Liver (tissue), 3 donors: ENCODE data around the gene COG7.

Experiments used
- FOXA1 ChIP-seq: IDR thresholded peaks from 2 replicates; pipeline ENCODE4 v1.6.1; 2016; ENCODE audit warnings: antibody characterized with exemption
- FOXA2 ChIP-seq: IDR thresholded peaks from 2 replicates; pipeline ENCODE4 v1.6.1; 2016; ENCODE audit warnings: antibody characterized with exemption
- GABPA ChIP-seq, 2 donors: IDR thresholded peaks in 1 of 2; conservative IDR thresholded peaks in 1 of 2; 2 replicates each; pipeline ENCODE4 v1.6.1; 2016; ENCODE audit warnings: antibody characterized with exemption in 2 of 2, mild to moderate bottlenecking in 1 of 2, moderate library complexity in 1 of 2
- JUND ChIP-seq, 2 donors: IDR thresholded peaks; 2 replicates each; pipeline ENCODE4 v1.6.1; 2016; ENCODE audit warnings: antibody characterized with exemption in 2 of 2
- RAD21 ChIP-seq, 2 donors: IDR thresholded peaks; 2 replicates each; pipeline ENCODE4 v1.6.1; 2016; ENCODE audit warnings: antibody characterized with exemption in 2 of 2, mild to moderate bottlenecking in 2 of 2
- RXRA ChIP-seq, 2 donors: IDR thresholded peaks; 2 replicates each; pipeline ENCODE4 v1.6.1; 2017 to 2018; ENCODE audit warnings: antibody characterized with exemption in 2 of 2, mild to moderate bottlenecking in 1 of 2
- SP1 ChIP-seq: IDR thresholded peaks from 2 replicates; pipeline ENCODE4 v1.6.1; 2018; ENCODE audit warnings: antibody characterized with exemption, mild to moderate bottlenecking
- TAF1 ChIP-seq: conservative IDR thresholded peaks from 2 replicates; pipeline ENCODE4 v1.6.1; 2016; ENCODE audit warnings: antibody characterized with exemption, mild to moderate bottlenecking
- YY1 ChIP-seq: IDR thresholded peaks from 2 replicates; pipeline ENCODE4 v1.6.1; 2016; ENCODE audit warnings: antibody characterized with exemption, mild to moderate bottlenecking
- TF ChIP-seq, protein P1 (sequence below): fragments of 150-350 bp; IDR thresholded peaks from 2 replicates; pipeline ENCODE4 v1.5.1; 2017; ENCODE audit warnings: improper control_type of control experiment, low read depth, low read length; ENCODE audit not compliant: missing input control
- TF ChIP-seq, protein P2 (sequence below): IDR thresholded peaks from 2 replicates; pipeline ENCODE4 v1.6.1; 2016; ENCODE audit warnings: antibody characterized with exemption
- TF ChIP-seq, protein P3 (sequence below): IDR thresholded peaks from 2 replicates; pipeline ENCODE4 v1.6.1; 2016; ENCODE audit warnings: antibody characterized with exemption, mild to moderate bottlenecking
- TF ChIP-seq, protein P4 (sequence below): IDR thresholded peaks from 2 replicates; pipeline ENCODE4 v1.6.1; 2016; ENCODE audit warnings: antibody characterized with exemption
- donor health status: healthy.
- donor health status: healthy.

DNA sequence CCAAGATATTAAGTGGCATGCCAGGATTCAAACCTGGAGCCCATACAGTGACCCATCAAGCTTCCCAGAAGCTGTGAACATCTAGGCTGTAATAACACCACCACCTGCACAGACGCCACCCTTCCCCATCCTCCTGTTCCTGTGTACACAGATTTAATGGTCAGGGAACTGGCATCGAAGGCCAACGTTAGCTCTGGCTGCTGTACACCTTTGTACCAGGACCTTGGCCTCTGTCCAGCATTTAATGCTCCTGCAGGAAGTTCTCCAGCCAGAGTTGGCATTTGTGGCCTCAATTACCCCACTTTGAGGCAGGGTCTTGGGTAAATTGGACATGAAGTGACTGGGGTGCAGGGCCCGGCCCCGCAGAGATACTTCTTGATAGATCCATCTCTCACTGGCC is 101.6 kb downstream of the COG7 start:
- TF ChIP-seq, protein P1, sequence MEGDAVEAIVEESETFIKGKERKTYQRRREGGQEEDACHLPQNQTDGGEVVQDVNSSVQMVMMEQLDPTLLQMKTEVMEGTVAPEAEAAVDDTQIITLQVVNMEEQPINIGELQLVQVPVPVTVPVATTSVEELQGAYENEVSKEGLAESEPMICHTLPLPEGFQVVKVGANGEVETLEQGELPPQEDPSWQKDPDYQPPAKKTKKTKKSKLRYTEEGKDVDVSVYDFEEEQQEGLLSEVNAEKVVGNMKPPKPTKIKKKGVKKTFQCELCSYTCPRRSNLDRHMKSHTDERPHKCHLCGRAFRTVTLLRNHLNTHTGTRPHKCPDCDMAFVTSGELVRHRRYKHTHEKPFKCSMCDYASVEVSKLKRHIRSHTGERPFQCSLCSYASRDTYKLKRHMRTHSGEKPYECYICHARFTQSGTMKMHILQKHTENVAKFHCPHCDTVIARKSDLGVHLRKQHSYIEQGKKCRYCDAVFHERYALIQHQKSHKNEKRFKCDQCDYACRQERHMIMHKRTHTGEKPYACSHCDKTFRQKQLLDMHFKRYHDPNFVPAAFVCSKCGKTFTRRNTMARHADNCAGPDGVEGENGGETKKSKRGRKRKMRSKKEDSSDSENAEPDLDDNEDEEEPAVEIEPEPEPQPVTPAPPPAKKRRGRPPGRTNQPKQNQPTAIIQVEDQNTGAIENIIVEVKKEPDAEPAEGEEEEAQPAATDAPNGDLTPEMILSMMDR, result no peak
- TF ChIP-seq GABPA (IDR thresholded peaks at IDR 0.05 in 1 of 2, conservative IDR thresholded peaks at IDR 0.05 in 1 of 2) (no peak), TAF1 (no peak), RAD21 (IDR thresholded peaks at IDR 0.05) (no peak), RXRA (IDR thresholded peaks at IDR 0.05) (no peak), YY1 (no peak), FOXA1 (no peak), JUND (IDR thresholded peaks at IDR 0.05) (no peak), FOXA2 (no peak), SP1 (no peak)
- TF ChIP-seq, protein P2, sequence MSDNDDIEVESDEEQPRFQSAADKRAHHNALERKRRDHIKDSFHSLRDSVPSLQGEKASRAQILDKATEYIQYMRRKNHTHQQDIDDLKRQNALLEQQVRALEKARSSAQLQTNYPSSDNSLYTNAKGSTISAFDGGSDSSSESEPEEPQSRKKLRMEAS, result no peak
- TF ChIP-seq, protein P3, sequence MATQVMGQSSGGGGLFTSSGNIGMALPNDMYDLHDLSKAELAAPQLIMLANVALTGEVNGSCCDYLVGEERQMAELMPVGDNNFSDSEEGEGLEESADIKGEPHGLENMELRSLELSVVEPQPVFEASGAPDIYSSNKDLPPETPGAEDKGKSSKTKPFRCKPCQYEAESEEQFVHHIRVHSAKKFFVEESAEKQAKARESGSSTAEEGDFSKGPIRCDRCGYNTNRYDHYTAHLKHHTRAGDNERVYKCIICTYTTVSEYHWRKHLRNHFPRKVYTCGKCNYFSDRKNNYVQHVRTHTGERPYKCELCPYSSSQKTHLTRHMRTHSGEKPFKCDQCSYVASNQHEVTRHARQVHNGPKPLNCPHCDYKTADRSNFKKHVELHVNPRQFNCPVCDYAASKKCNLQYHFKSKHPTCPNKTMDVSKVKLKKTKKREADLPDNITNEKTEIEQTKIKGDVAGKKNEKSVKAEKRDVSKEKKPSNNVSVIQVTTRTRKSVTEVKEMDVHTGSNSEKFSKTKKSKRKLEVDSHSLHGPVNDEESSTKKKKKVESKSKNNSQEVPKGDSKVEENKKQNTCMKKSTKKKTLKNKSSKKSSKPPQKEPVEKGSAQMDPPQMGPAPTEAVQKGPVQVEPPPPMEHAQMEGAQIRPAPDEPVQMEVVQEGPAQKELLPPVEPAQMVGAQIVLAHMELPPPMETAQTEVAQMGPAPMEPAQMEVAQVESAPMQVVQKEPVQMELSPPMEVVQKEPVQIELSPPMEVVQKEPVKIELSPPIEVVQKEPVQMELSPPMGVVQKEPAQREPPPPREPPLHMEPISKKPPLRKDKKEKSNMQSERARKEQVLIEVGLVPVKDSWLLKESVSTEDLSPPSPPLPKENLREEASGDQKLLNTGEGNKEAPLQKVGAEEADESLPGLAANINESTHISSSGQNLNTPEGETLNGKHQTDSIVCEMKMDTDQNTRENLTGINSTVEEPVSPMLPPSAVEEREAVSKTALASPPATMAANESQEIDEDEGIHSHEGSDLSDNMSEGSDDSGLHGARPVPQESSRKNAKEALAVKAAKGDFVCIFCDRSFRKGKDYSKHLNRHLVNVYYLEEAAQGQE, result no peak
- TF ChIP-seq, protein P4, sequence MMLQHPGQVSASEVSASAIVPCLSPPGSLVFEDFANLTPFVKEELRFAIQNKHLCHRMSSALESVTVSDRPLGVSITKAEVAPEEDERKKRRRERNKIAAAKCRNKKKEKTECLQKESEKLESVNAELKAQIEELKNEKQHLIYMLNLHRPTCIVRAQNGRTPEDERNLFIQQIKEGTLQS, result no peak
